Liver (tissue), 9 donors: ENCODE data around the gene PIGL. TPM values are rescaled to one million over a fixed set of nuclear protein-coding genes. Genes with fewer than 3 reads are reported as not detected.

Source experiments
- DNase-seq: peaks from one replicate; pipeline ENCODE4 v3.0.0-alpha.2; 2017; ENCODE audit warnings: low spot score
- H3K27ac ChIP-seq, 2 donors: one replicate each; pipeline ENCODE4 v1.7.0; 2013; ENCODE audit warnings: inconsistent platforms in 2 of 2, low read length in 2 of 2, control low read depth in 1 of 2, low read depth in 1 of 2, mild to moderate bottlenecking in 1 of 2
- H3K27me3 ChIP-seq, 4 donors: one replicate each; pipeline versions ENCODE4 v1.6.1 to v1.7.0; 2013; ENCODE audit warnings: low read length in 3 of 4, inconsistent platforms in 1 of 4, mild to moderate bottlenecking in 1 of 4, moderate library complexity in 1 of 4; ENCODE audit not compliant: control insufficient read depth in 4 of 4, insufficient read depth in 4 of 4
- H3K36me3 ChIP-seq, 4 donors: one replicate each; pipeline versions ENCODE4 v1.6.1 to v1.7.0; 2013; ENCODE audit warnings: low read length in 3 of 4, mild to moderate bottlenecking in 3 of 4, low read depth in 1 of 4, moderate library complexity in 1 of 4; ENCODE audit not compliant: control insufficient read depth in 4 of 4, insufficient read depth in 3 of 4
- H3K4me1 ChIP-seq, 4 donors: one replicate each; pipeline versions ENCODE4 v1.6.1 to v1.7.0; 2013; ENCODE audit warnings: low read length in 3 of 4, mild to moderate bottlenecking in 3 of 4, moderate library complexity in 1 of 4; ENCODE audit not compliant: control insufficient read depth in 4 of 4, insufficient read depth in 4 of 4
- H3K4me3 ChIP-seq, 3 donors: one replicate each; pipeline versions ENCODE4 v1.6.1 to v1.7.0; 2013; ENCODE audit warnings: low read length in 3 of 3, control low read depth in 1 of 3, low read depth in 1 of 3, mild to moderate bottlenecking in 1 of 3
- H3K9ac ChIP-seq, 2 donors: one replicate each; pipeline ENCODE4 v1.7.0; 2013; ENCODE audit warnings: low read length in 2 of 2, mild to moderate bottlenecking in 2 of 2, moderate library complexity in 2 of 2, control low read depth in 1 of 2, low read depth in 1 of 2
- H3K9me3 ChIP-seq, 4 donors: one replicate each; pipeline versions ENCODE4 v1.6.1 to v1.7.0; 2013; ENCODE audit warnings: low read length in 3 of 4; ENCODE audit not compliant: control insufficient read depth in 4 of 4
- ATF3 ChIP-seq: IDR thresholded peaks from 2 replicates; pipeline ENCODE4 v1.6.1; 2016; ENCODE audit warnings: antibody characterized with exemption
- CTCF ChIP-seq: fragments of 150-350 bp; IDR thresholded peaks from 2 replicates; pipeline ENCODE4 v1.5.1; 2017; ENCODE audit warnings: improper control_type of control experiment, low read depth, low read length; ENCODE audit not compliant: missing input control
- EGR1 ChIP-seq, 2 donors: IDR thresholded peaks; 2 replicates each; pipeline ENCODE4 v1.6.1; 2016 to 2018; ENCODE audit warnings: antibody characterized with exemption in 2 of 2, low read depth in 2 of 2
- FOXA1 ChIP-seq: IDR thresholded peaks from 2 replicates; pipeline ENCODE4 v1.6.1; 2016; ENCODE audit warnings: antibody characterized with exemption
- FOXA2 ChIP-seq: IDR thresholded peaks from 2 replicates; pipeline ENCODE4 v1.6.1; 2016; ENCODE audit warnings: antibody characterized with exemption
- GABPA ChIP-seq, 2 donors: IDR thresholded peaks in 1 of 2; conservative IDR thresholded peaks in 1 of 2; 2 replicates each; pipeline ENCODE4 v1.6.1; 2016; ENCODE audit warnings: antibody characterized with exemption in 2 of 2, mild to moderate bottlenecking in 1 of 2, moderate library complexity in 1 of 2
- HNF4A ChIP-seq, 2 donors: conservative IDR thresholded peaks; 2 replicates each; pipeline ENCODE4 v1.6.1; 2016; ENCODE audit warnings: antibody characterized with exemption in 2 of 2, mild to moderate bottlenecking in 2 of 2
- HNF4G ChIP-seq: IDR thresholded peaks from 2 replicates; pipeline ENCODE4 v1.6.1; 2016; ENCODE audit warnings: antibody characterized with exemption
- JUND ChIP-seq, 2 donors: IDR thresholded peaks; 2 replicates each; pipeline ENCODE4 v1.6.1; 2016; ENCODE audit warnings: antibody characterized with exemption in 2 of 2
- MAX ChIP-seq: IDR thresholded peaks from 2 replicates; pipeline ENCODE4 v1.6.1; 2016; ENCODE audit warnings: antibody characterized with exemption
- NR2F2 ChIP-seq: IDR thresholded peaks from 2 replicates; pipeline ENCODE4 v1.6.1; 2016; ENCODE audit warnings: antibody characterized with exemption
- RAD21 ChIP-seq, 2 donors: IDR thresholded peaks; 2 replicates each; pipeline ENCODE4 v1.6.1; 2016; ENCODE audit warnings: antibody characterized with exemption in 2 of 2, mild to moderate bottlenecking in 2 of 2
- REST ChIP-seq: IDR thresholded peaks from 2 replicates; pipeline ENCODE4 v1.6.1; 2016; ENCODE audit warnings: antibody characterized with exemption, mild to moderate bottlenecking
- RXRA ChIP-seq, 2 donors: IDR thresholded peaks; 2 replicates each; pipeline ENCODE4 v1.6.1; 2017 to 2018; ENCODE audit warnings: antibody characterized with exemption in 2 of 2, mild to moderate bottlenecking in 1 of 2
- SP1 ChIP-seq: IDR thresholded peaks from 2 replicates; pipeline ENCODE4 v1.6.1; 2018; ENCODE audit warnings: antibody characterized with exemption, mild to moderate bottlenecking
- TAF1 ChIP-seq: conservative IDR thresholded peaks from 2 replicates; pipeline ENCODE4 v1.6.1; 2016; ENCODE audit warnings: antibody characterized with exemption, mild to moderate bottlenecking
- YY1 ChIP-seq: IDR thresholded peaks from 2 replicates; pipeline ENCODE4 v1.6.1; 2016; ENCODE audit warnings: antibody characterized with exemption, mild to moderate bottlenecking
- ZBTB33 ChIP-seq: IDR thresholded peaks from 2 replicates; pipeline ENCODE4 v1.6.1; 2016; ENCODE audit warnings: antibody characterized with exemption
- WGBS: extraction: QIAGEN DNeasy Blood & Tissue Kit; methylation state at CpG from one replicate; pipeline ENCODE4 v1.1.7; 2013; 5-methylcytosine and 5-hydroxymethylcytosine counted together
- polyA plus RNA-seq, 2 donors: library from polyadenylated mRNA; stranded (reverse) in 1 of 2; unstranded in 1 of 2; fragments of 200-250 nt in 1 of 2; fragments of >200 nt in 1 of 2; fragmentation: Nextera tagmentation in 1 of 2; extraction: Ambion mirVana in 1 of 2; gene quantifications; one replicate each; pipeline versions ENCODE4 v1.2.1 to v1.2.3, GENCODE V29; 2013 to 2015
- total RNA-seq, 2 donors: library from RNA; depleted of rRNA; stranded (reverse); fragments of >200 nt; gene quantifications; one replicate each; pipeline ENCODE4 v1.2.3, GENCODE V29; 2014
- donor health status: healthy.
- donor health status: healthy.
- donor health status: healthy.
- donor health status: healthy.
- donor health status: healthy.

The PIGL gene
- total RNA-seq (10 to 100 TPM in 1 of 2 donors, 1 to 10 TPM in 1; 9.8 to 34.7 TPM), polyA plus RNA-seq (10 to 100 TPM in 1 of 2 donors, 1 to 10 TPM in 1; 6.7 to 19.6 TPM)

GRCh38 chr17:16217002-16217635, at the start of gene PIGL:
Gene PIGL (plus strand): TSS chr17:16217210. CDS start chr17:16217227, 17 bp downstream.
- peak within 1 kb of the TSS; percentile 89 to 100 (median 97) for H3K4me3 ChIP-seq
- peak; percentile 90 for DNase-seq
- WGBS: under 1% methylated on average over 29 of the region's 29 CpGs
- H3K4me1 ChIP-seq: peaks cover 9 to 33% (median 21%) of the 10 kb centered on the region in 4 donors
- no peaks in the 10 kb centered on the region for H3K9me3 ChIP-seq
- H3K27ac ChIP-seq: peak within 1 kb of the TSS; percentile 88 to 94
- peak in 1 of 2 donors; percentile 52 for TF ChIP-seq RXRA (IDR thresholded peaks at IDR 0.05)
- no peak for TF ChIP-seq NR2F2
- TF ChIP-seq SP1: peak; percentile 62
- peak; percentile 65 to 87 for TF ChIP-seq GABPA (IDR thresholded peaks at IDR 0.05 in 1 of 2, conservative IDR thresholded peaks at IDR 0.05 in 1 of 2)
- peak; percentile 47 to 55 for TF ChIP-seq RAD21 (IDR thresholded peaks at IDR 0.05)
- no peak for TF ChIP-seq HNF4G
- no peak for TF ChIP-seq CTCF
- peak; percentile 91 for TF ChIP-seq TAF1
- TF ChIP-seq HNF4A (conservative IDR thresholded peaks at IDR 0.05): peak; percentile 21 to 25
- peak in 1 of 2 donors; percentile 37 for TF ChIP-seq JUND (IDR thresholded peaks at IDR 0.05)
- TF ChIP-seq ZBTB33: peak; percentile 71
- no peak for TF ChIP-seq ATF3
- TF ChIP-seq EGR1 (IDR thresholded peaks at IDR 0.05; ENCODE audit: low read depth in 2 of 2): peak in 1 of 2 donors; percentile 27
- TF ChIP-seq FOXA1: peak; percentile 49
- peak; percentile 81 for TF ChIP-seq REST
- TF ChIP-seq FOXA2: no peak
- TF ChIP-seq YY1: peak; percentile 98
- peak; percentile 84 for TF ChIP-seq MAX
- peak within 1 kb of the TSS; percentile 78 to 88 for H3K9ac ChIP-seq
- H3K27me3 ChIP-seq: no peaks in the 10 kb centered on the region
- no peaks in the 10 kb centered on the region for H3K36me3 ChIP-seq
